Measurements from ENCODE around the gene HIPK2. TPM values are rescaled to one million over a fixed set of nuclear protein-coding genes. Genes with fewer than 3 reads are reported as not detected.

Gene HIPK2
- total and polyA plus RNA-seq, 2 experiments from 2014 or later, result 23.2 to 47.0 TPM

- Histone ChIP-seq H3K4me1 (ENCODE audit: low read depth) (peaks cover 17% of the 10 kb centered on the region), H3K27ac (no peak overlapping the region), H3K4me3 (no peak overlapping the region), H3K36me3 (peaks cover 4% of the 10 kb centered on the region), H3K27me3 (no peaks in the 10 kb centered on the region), H3K9me3 (ENCODE audit: low read depth) (no peaks in the 10 kb centered on the region)
- TF ChIP-seq, protein P1, sequence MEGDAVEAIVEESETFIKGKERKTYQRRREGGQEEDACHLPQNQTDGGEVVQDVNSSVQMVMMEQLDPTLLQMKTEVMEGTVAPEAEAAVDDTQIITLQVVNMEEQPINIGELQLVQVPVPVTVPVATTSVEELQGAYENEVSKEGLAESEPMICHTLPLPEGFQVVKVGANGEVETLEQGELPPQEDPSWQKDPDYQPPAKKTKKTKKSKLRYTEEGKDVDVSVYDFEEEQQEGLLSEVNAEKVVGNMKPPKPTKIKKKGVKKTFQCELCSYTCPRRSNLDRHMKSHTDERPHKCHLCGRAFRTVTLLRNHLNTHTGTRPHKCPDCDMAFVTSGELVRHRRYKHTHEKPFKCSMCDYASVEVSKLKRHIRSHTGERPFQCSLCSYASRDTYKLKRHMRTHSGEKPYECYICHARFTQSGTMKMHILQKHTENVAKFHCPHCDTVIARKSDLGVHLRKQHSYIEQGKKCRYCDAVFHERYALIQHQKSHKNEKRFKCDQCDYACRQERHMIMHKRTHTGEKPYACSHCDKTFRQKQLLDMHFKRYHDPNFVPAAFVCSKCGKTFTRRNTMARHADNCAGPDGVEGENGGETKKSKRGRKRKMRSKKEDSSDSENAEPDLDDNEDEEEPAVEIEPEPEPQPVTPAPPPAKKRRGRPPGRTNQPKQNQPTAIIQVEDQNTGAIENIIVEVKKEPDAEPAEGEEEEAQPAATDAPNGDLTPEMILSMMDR (IDR thresholded peaks at IDR 0.05; ENCODE audit: low read depth, low read length), result no peak
- no peak for DNase-seq (ENCODE audit: low read depth in 1 of 2, low spot score in 1 of 2)
Measured at GRCh38 chr7:139744768-139745677, 32.8 kb downstream of the HIPK2 start.

- Histone ChIP-seq H3K9me3 (ENCODE audit: low read depth) (no peaks in the 10 kb centered on the region), H3K27ac (no peak overlapping the region), H3K4me1 (ENCODE audit: low read depth) (peaks cover 17% of the 10 kb centered on the region), H3K36me3 (peaks cover 4% of the 10 kb centered on the region), H3K4me3 (no peak overlapping the region), H3K27me3 (no peaks in the 10 kb centered on the region)
- DNase-seq (ENCODE audit: low read depth in 1 of 2, low spot score in 1 of 2), result no peak
- TF ChIP-seq, protein P1 (IDR thresholded peaks at IDR 0.05; ENCODE audit: low read depth, low read length), result no peak
Measured at GRCh38 chr7:139743967-139744767, 33.6 kb downstream of the HIPK2 start.

DNA sequence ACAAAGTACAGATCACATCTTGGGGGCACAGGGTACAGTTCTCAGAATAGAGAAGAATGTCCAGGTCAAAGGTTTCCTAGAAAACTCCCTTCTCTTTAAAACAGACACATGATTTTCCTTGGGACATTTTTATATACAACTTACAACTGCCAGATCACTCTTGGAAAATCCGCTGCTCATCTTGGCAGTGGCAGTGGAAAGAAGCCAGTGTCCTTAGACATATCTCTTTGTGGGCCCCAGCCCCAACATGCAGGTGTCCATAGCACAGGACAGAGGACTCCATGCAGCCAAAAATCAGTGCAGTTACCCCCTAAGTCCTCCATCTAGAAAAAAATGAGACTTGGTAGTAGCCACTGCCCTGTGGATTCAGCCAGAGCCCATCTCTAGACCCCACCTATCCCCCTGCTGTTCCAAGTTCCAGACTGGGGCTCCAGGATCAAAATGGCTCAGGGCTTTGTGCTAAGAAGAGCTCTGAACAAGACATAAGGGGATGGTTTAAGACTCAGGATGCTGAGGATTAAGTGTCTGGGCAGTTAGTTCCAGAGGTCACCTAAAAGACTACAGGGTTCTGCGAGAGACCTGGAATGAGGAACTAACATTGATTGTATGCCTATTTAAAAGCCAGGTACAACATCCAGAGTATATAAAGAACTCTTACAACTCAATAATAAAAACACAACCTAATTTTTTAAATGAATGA, 34.4 kb downstream of the HIPK2 start:
- no peak for DNase-seq (ENCODE audit: low read depth in 1 of 2, low spot score in 1 of 2)
- H3K27me3 ChIP-seq, result no peaks in the 10 kb centered on the region
- TF ChIP-seq, protein P1 (IDR thresholded peaks at IDR 0.05; ENCODE audit: low read depth, low read length), result no peak
- H3K27ac ChIP-seq, result no peak overlapping the region
- H3K9me3 ChIP-seq (ENCODE audit: low read depth), result no peaks in the 10 kb centered on the region
- H3K4me3 ChIP-seq, result no peak overlapping the region
- H3K36me3 ChIP-seq, result peaks cover 4% of the 10 kb centered on the region
- peaks cover 16% of the 10 kb centered on the region for H3K4me1 ChIP-seq (ENCODE audit: low read depth)

GRCh38 chr7:139741789-139742344, 35.9 kb downstream of the HIPK2 start:
- Histone ChIP-seq H3K9me3 (ENCODE audit: low read depth) (no peaks in the 10 kb centered on the region), H3K4me3 (no peak overlapping the region), H3K27ac (no peak overlapping the region), H3K36me3 (peaks cover 4% of the 10 kb centered on the region), H3K4me1 (ENCODE audit: low read depth) (peaks cover 13% of the 10 kb centered on the region), H3K27me3 (no peaks in the 10 kb centered on the region)
- TF ChIP-seq, protein P1 (IDR thresholded peaks at IDR 0.05; ENCODE audit: low read depth, low read length), result no peak
- DNase-seq (ENCODE audit: low read depth in 1 of 2, low spot score in 1 of 2), result no peak

- Histone ChIP-seq H3K27me3 (no peaks in the 10 kb centered on the region), H3K27ac (peak overlapping the region; percentile 1), H3K9me3 (ENCODE audit: low read depth) (no peaks in the 10 kb centered on the region), H3K4me3 (no peak overlapping the region), H3K4me1 (ENCODE audit: low read depth) (peaks cover 8% of the 10 kb centered on the region), H3K36me3 (peaks cover 4% of the 10 kb centered on the region)
- TF ChIP-seq, protein P1 (IDR thresholded peaks at IDR 0.05; ENCODE audit: low read depth, low read length), result no peak
- no peak for DNase-seq (ENCODE audit: low read depth in 1 of 2, low spot score in 1 of 2)
Measured at GRCh38 chr7:139741239-139741638, 36.6 kb downstream of the HIPK2 start.
